CD14-positive monocyte (primary cell): ENCODE measurements around the gene HSPA12A. TPM values are rescaled to one million over a fixed set of nuclear protein-coding genes. Genes with fewer than 3 reads are reported as not detected.
"Not testable (repeated sequence)": the region's sequence is repeated elsewhere in the genome, so short reads cannot be mapped to it uniquely, and the experiment has no call there.

Experiments used
- DNase-seq, 3 donors: peaks; one replicate each; pipeline ENCODE4 v3.0.0-alpha.2; 2011 to 2022
- H2AFZ ChIP-seq: 2 replicates; pipeline ENCODE4 v1.6.0; 2012; ENCODE audit warnings: mild to moderate bottlenecking, low read depth, low read length, inconsistent platforms; ENCODE audit not compliant: insufficient read depth, poor library complexity, severe bottlenecking
- H3K27ac ChIP-seq, 2 donors: 1 replicate in 1 of 2; 2 replicates in 1 of 2; pipeline ENCODE4 v1.5.1; 2012 to 2013; ENCODE audit warnings: low read length in 2 of 2, control low read depth in 1 of 2, inconsistent platforms in 1 of 2, low read depth in 1 of 2, mild to moderate bottlenecking in 1 of 2
- H3K27me3 ChIP-seq, 2 donors: one replicate each; pipeline versions ENCODE4 v1.6.0 to v1.6.1; 2011 to 2013; ENCODE audit warnings: low read length in 2 of 2; ENCODE audit not compliant: control insufficient read depth in 2 of 2, insufficient read depth in 2 of 2
- H3K36me3 ChIP-seq, 2 donors: replicated peaks in 1 of 2; 1 replicate in 1 of 2; 2 replicates in 1 of 2; pipeline versions ENCODE4 v1.5.1 to v1.6.1; 2012 to 2013; ENCODE audit warnings: low read length in 2 of 2, control low read depth in 1 of 2, inconsistent platforms in 1 of 2, mild to moderate bottlenecking in 1 of 2; ENCODE audit not compliant: insufficient read depth in 2 of 2, control insufficient read depth in 1 of 2
- H3K4me1 ChIP-seq, 2 donors: 1 replicate in 1 of 2; 2 replicates in 1 of 2; pipeline versions ENCODE4 v1.5.1 to v1.6.1; 2012 to 2013; ENCODE audit warnings: low read length in 2 of 2, control low read depth in 1 of 2, inconsistent platforms in 1 of 2, mild to moderate bottlenecking in 1 of 2, moderate library complexity in 1 of 2; ENCODE audit not compliant: insufficient read depth in 2 of 2, control insufficient read depth in 1 of 2
- H3K4me2 ChIP-seq: replicated peaks from 2 replicates; pipeline ENCODE3; 2012; ENCODE audit warnings: low read length, moderate library complexity, mild to moderate bottlenecking; ENCODE audit not compliant: poor library complexity, severe bottlenecking; ENCODE audit errors: extremely low read depth
- H3K4me3 ChIP-seq, 3 experiments: fragments of 200-600 bp in 1 of 3; sonication (generic) in 1 of 3; replicated peaks in 1 of 3; 1 replicate in 2 of 3; 2 replicates in 1 of 3; pipeline ENCODE4 v1.5.1; 2011 to 2013; ENCODE audit warnings: low read length in 3 of 3, mild to moderate bottlenecking in 3 of 3, control low read depth in 2 of 3, low read depth in 2 of 3, inconsistent platforms in 1 of 3, moderate library complexity in 1 of 3
- H3K79me2 ChIP-seq: 2 replicates; pipeline ENCODE4 v1.6.0; 2012; ENCODE audit warnings: mild to moderate bottlenecking, control low read depth, inconsistent platforms, low read length, moderate library complexity; ENCODE audit not compliant: insufficient read depth
- H3K9ac ChIP-seq: 2 replicates; pipeline ENCODE4 v1.6.0; 2017; ENCODE audit warnings: low read length, mild to moderate bottlenecking; ENCODE audit not compliant: insufficient read depth, poor library complexity, severe bottlenecking
- H3K9me3 ChIP-seq, 2 donors: replicated peaks in 1 of 2; 1 replicate in 1 of 2; 2 replicates in 1 of 2; pipeline versions ENCODE4 v1.5.1 to v1.6.1; 2012 to 2013; ENCODE audit warnings: low read length in 2 of 2, control low read depth in 1 of 2; ENCODE audit not compliant: control insufficient read depth in 1 of 2, insufficient read depth in 1 of 2
- H4K20me1 ChIP-seq: 2 replicates; pipeline ENCODE4 v1.6.0; 2012; ENCODE audit warnings: mild to moderate bottlenecking, low read length, control low read depth, moderate library complexity; ENCODE audit not compliant: insufficient read depth
- H3K27ac Mint-ChIP-seq, 7 donors: one replicate each; pipeline ENCODE4 v1.8.0; 2020; ENCODE audit warnings: mild to moderate bottlenecking in 7 of 7, mixed read lengths in 7 of 7, moderate library complexity in 6 of 7, inconsistent platforms in 2 of 7
- H3K27me3 Mint-ChIP-seq, 3 donors: one replicate each; pipeline ENCODE4 v1.8.0; 2021 to 2022; ENCODE audit warnings: low read depth in 3 of 3, mild to moderate bottlenecking in 3 of 3, mixed read lengths in 3 of 3, moderate library complexity in 3 of 3, inconsistent platforms in 1 of 3
- H3K36me3 Mint-ChIP-seq, 2 donors: one replicate each; pipeline ENCODE4 v1.8.0; 2020; ENCODE audit warnings: mixed read lengths in 2 of 2, inconsistent platforms in 1 of 2, mild to moderate bottlenecking in 1 of 2
- H3K4me1 Mint-ChIP-seq: one replicate; pipeline ENCODE4 v1.8.0; 2020; ENCODE audit warnings: mild to moderate bottlenecking, mixed read lengths
- H3K4me3 Mint-ChIP-seq, 2 donors: one replicate each; pipeline ENCODE4 v1.8.0; 2020; ENCODE audit warnings: mild to moderate bottlenecking in 2 of 2, mixed read lengths in 2 of 2, moderate library complexity in 1 of 2
- H3K9me3 Mint-ChIP-seq, 7 donors: one replicate each; pipeline ENCODE4 v1.8.0; 2020 to 2022; ENCODE audit warnings: mixed read lengths in 7 of 7, mild to moderate bottlenecking in 6 of 7, moderate library complexity in 6 of 7, inconsistent platforms in 2 of 7
- WGBS: methylation state at CpG from one replicate; pipeline ENCODE4 v1.1.5; 2013; ENCODE audit warnings: missing lambda C conversion rate; ENCODE audit not compliant: insufficient coverage; 5-methylcytosine and 5-hydroxymethylcytosine counted together
- intact Hi-C, 2 donors: fragments of 100-400 bp; cut with micrococcal nuclease; formaldehyde crosslinking; loops; one replicate each; pipeline versions ENCODE4 v1.15.0 to v1.15.1; 2023
- polyA plus RNA-seq, 3 donors: library from polyadenylated mRNA; depleted of rRNA in 1 of 3; unstranded in 2 of 3; stranded (reverse) in 1 of 3; fragments of 300-500 nt in 2 of 3; fragments of >200 nt in 1 of 3; fragmentation: Illumina TruSeq in 2 of 3; gene quantifications; 1 replicate in 2 of 3; 2 replicates in 1 of 3; pipeline ENCODE4 v1.2.3, GENCODE V29; 2012 to 2021
- TF ChIP-seq, protein P1 (sequence below): fragments of 200-600 bp; IDR thresholded peaks from one replicate; pipeline ENCODE4 v1.8.0; 2022; ENCODE audit warnings: antibody characterized with exemption, mild to moderate bottlenecking

HSPA12A gene
- polyA plus RNA-seq, 3 donors = 0.01 TPM; not detected in 2

DNA sequence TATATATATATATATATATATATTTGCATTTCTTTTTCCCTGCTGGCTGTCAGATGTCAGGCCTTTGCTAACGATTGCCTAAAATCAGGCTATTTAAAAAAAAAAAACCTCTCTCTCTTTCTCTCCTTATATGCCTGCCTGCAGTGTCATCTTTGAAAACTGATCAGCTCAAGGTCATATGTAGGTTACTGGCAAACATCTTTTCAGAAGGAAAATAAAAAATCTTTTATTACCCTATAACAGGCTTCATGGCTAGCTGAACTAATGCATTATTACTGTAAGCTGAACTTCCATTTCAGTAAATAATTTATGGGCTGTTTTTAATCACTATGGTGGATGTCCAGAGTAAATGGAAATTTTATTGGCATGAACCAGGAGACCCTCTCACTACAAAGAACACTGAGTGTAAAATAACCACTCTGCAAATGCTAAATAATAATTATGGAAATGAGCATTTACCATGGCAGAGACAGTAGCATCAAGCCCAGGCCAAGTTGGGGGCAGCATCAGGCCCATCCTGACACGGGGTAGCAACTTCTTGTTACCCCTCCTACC is 29.3 kb downstream of the HSPA12A start:
- TF ChIP-seq, protein P1, sequence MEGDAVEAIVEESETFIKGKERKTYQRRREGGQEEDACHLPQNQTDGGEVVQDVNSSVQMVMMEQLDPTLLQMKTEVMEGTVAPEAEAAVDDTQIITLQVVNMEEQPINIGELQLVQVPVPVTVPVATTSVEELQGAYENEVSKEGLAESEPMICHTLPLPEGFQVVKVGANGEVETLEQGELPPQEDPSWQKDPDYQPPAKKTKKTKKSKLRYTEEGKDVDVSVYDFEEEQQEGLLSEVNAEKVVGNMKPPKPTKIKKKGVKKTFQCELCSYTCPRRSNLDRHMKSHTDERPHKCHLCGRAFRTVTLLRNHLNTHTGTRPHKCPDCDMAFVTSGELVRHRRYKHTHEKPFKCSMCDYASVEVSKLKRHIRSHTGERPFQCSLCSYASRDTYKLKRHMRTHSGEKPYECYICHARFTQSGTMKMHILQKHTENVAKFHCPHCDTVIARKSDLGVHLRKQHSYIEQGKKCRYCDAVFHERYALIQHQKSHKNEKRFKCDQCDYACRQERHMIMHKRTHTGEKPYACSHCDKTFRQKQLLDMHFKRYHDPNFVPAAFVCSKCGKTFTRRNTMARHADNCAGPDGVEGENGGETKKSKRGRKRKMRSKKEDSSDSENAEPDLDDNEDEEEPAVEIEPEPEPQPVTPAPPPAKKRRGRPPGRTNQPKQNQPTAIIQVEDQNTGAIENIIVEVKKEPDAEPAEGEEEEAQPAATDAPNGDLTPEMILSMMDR = no peak
- Mint-ChIP-seq H3K27me3 (peaks cover 0 to 16% (median 2%) of the 10 kb centered on the region in 3 donors), H3K4me1 (no peaks in the 10 kb centered on the region), H3K4me3 (no peak overlapping the region), H3K27ac (no peak overlapping the region), H3K36me3 (no peaks in the 10 kb centered on the region), H3K9me3 (peaks cover 0 to 3% (median 0%) of the 10 kb centered on the region in 7 donors)
- Histone ChIP-seq H3K27me3 (peaks cover 0 to 7% of the 10 kb centered on the region in 2 donors), H4K20me1 (no peaks in the 10 kb centered on the region), H3K9ac (no peak overlapping the region), H3K79me2 (no peaks in the 10 kb centered on the region), H3K4me1 (no peaks in the 10 kb centered on the region), H3K36me3 (no peaks in the 10 kb centered on the region), H3K4me3 (no peak overlapping the region), H3K27ac (no peak overlapping the region), H3K9me3 (no peaks in the 10 kb centered on the region), H3K4me2 (no peak overlapping the region), H2AFZ (no peak overlapping the region)
- DNase-seq = no peak
- intact Hi-C loops = no loop called here
- WGBS = 80% methylated on average over 1 of the region's 2 CpGs

DNA sequence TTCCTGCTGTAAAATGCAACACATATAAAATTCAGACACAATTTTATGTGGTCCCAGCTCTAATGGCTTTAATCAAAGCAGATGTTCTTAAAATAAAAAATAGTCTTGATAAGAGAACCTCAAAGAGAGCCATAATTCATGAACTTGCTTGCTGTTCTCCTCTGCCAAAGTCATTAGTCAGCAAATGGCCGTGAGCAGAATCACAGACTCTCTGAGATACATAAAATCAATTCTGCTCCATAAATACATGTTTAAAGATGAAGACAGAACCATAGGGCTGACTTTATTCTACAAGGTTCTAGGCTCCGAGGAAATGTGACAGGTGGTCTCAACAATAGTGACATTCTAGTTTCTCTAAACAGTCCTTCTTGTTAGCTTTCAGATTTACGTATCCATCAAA is 29.8 kb downstream of the HSPA12A start:
- Histone ChIP-seq H3K36me3 (no peaks in the 10 kb centered on the region), H3K9ac (no peak overlapping the region), H3K4me2 (no peak overlapping the region), H3K27me3 (peaks cover 0 to 7% of the 10 kb centered on the region in 2 donors), H3K79me2 (no peaks in the 10 kb centered on the region), H2AFZ (no peak overlapping the region), H3K9me3 (no peaks in the 10 kb centered on the region), H3K4me3 (no peak overlapping the region), H4K20me1 (no peaks in the 10 kb centered on the region), H3K27ac (no peak overlapping the region), H3K4me1 (no peaks in the 10 kb centered on the region)
- intact Hi-C loops = no loop called here
- WGBS = no CpG with 5 or more reads among the region's 3 CpGs
- Mint-ChIP-seq H3K9me3 (peaks cover 0 to 3% (median 0%) of the 10 kb centered on the region in 7 donors), H3K36me3 (no peaks in the 10 kb centered on the region), H3K27me3 (peaks cover 0 to 16% (median 2%) of the 10 kb centered on the region in 3 donors), H3K4me3 (no peak overlapping the region), H3K4me1 (no peaks in the 10 kb centered on the region), H3K27ac (no peak overlapping the region)
- no peak for DNase-seq
- TF ChIP-seq, protein P1 = no peak

DNA sequence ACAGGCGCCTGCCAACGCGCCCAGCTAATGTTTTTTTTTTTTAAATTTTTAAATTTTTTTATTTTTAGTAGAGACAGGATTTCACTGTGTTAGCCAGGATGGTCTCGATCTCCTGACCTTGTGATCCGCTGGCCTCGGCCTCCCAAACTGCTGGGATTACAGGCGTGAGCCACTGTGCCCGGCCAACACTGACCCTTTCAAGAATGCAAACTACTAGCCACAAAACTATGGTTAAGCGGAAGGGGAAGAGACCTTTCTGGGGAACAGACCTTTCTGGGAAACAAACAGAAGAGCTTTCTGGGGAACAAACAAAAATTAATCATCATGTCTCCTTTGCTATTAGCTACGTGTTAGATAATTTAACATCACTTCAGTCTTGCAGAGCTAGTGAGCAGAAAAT is 30.6 kb downstream of the HSPA12A start:
- H3K4me3 Mint-ChIP-seq, H3K27ac Mint-ChIP-seq, H3K4me1 ChIP-seq, H3K27ac ChIP-seq, H3K4me2 ChIP-seq, H4K20me1 ChIP-seq, H3K9me3 Mint-ChIP-seq, H3K36me3 ChIP-seq, intact Hi-C loops, H3K36me3 Mint-ChIP-seq, H2AFZ ChIP-seq, H3K27me3 ChIP-seq, H3K9ac ChIP-seq, H3K79me2 ChIP-seq, H3K9me3 ChIP-seq, DNase-seq, H3K4me1 Mint-ChIP-seq, H3K4me3 ChIP-seq: not testable (repeated sequence)
- WGBS = 96% methylated on average over 4 of the region's 10 CpGs
- H3K27me3 Mint-ChIP-seq = peaks cover 0 to 17% (median 2%) of the 10 kb centered on the region in 3 donors
